Suprapubic skin (tissue), 4 donors: ENCODE results near the gene ABHD17B. TPM values are rescaled to one million over a fixed set of nuclear protein-coding genes. Genes with fewer than 3 reads are reported as not detected.

Experiments used
- DNase-seq, 2 donors: peaks; one replicate each; pipeline ENCODE4 v3.0.0-alpha.2; 2019; ENCODE audit warnings: low spot score in 2 of 2
- H3K27ac ChIP-seq: fragments of 200-600 bp; sonication (generic); one replicate; pipeline ENCODE4 v1.5.1; 2019
- H3K27me3 ChIP-seq: fragments of 200-600 bp; sonication (generic); one replicate; pipeline ENCODE4 v1.5.1; 2019
- H3K36me3 ChIP-seq: fragments of 200-600 bp; sonication (generic); one replicate; pipeline ENCODE4 v1.5.1; 2019
- H3K4me1 ChIP-seq: fragments of 200-600 bp; sonication (generic); one replicate; pipeline ENCODE4 v1.5.1; 2019
- H3K4me3 ChIP-seq: fragments of 200-600 bp; sonication (generic); one replicate; pipeline ENCODE4 v1.5.1; 2019; ENCODE audit warnings: mild to moderate bottlenecking
- H3K9me3 ChIP-seq: fragments of 200-600 bp; sonication (generic); one replicate; pipeline ENCODE4 v1.5.1; 2019
- EP300 ChIP-seq: sonication (generic); formaldehyde crosslinking; IDR thresholded peaks from one replicate; pipeline ENCODE4 v1.6.1; 2017; ENCODE audit warnings: antibody characterized with exemption
- POLR2A ChIP-seq, 2 donors: fragments of 450-650 bp; IDR thresholded peaks; one replicate each; pipeline ENCODE4 v1.6.1; 2017; ENCODE audit warnings: antibody characterized with exemption in 2 of 2, mild to moderate bottlenecking in 2 of 2, moderate library complexity in 2 of 2
- POLR2AphosphoS5 ChIP-seq, 3 donors: sonication (generic); formaldehyde crosslinking; IDR thresholded peaks; one replicate each; pipeline ENCODE4 v1.6.1; 2017; ENCODE audit warnings: antibody characterized with exemption in 3 of 3
- WGBS: methylation state at CpG from one replicate; pipeline ENCODE4 v1.1.5; 2018; 5-methylcytosine and 5-hydroxymethylcytosine counted together
- total RNA-seq, 4 donors: library from RNA; depleted of rRNA; stranded (reverse); fragments of >200 nt; gene quantifications; one replicate each; pipeline ENCODE4 v1.1.0, GENCODE V29; 2016
- TF ChIP-seq, protein P1 (sequence below), 2 donors: fragments of 200-600 bp in 1 of 2; fragments of 450-650 bp in 1 of 2; sonication (generic) in 1 of 2; IDR thresholded peaks; one replicate each; pipeline ENCODE4 v1.5.1; 2016 to 2019; ENCODE audit warnings: antibody characterized with exemption in 2 of 2, mild to moderate bottlenecking in 1 of 2, moderate library complexity in 1 of 2

Gene ABHD17B
- total RNA-seq, 4 donors from 2014 or later: 22.4 to 40.7 (median 33.2) TPM

DNA sequence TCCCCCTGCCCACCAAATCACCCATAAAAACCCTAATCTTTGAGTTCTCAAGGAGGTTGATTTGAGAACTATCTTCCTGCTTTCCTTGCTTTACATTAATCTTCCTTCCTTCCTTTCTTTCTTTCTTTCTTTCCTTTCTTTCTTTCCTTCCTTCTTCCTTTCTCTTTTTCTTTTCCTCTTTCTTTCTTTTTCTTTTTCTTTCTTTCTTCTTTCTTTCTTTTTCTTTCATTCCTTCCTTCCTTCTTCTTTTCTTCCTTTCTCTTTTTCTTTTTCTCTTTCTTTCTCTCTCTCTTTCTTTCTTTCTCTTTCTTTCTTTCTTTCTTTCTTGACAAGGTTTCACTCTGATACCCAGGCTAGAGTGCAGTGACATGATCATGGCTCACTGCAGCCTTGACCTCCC lies 75.4 kb downstream of the ABHD17B start:
- Histone ChIP-seq H3K27ac (no peak overlapping the region), H3K4me3 (no peak overlapping the region), H3K9me3 (no peaks in the 10 kb centered on the region), H3K27me3 (no peaks in the 10 kb centered on the region), H3K4me1 (no peaks in the 10 kb centered on the region), H3K36me3 (no peaks in the 10 kb centered on the region)
- DNase-seq: no peak
- TF ChIP-seq POLR2A (IDR thresholded peaks at IDR 0.05): no peak
- TF ChIP-seq, protein P1, sequence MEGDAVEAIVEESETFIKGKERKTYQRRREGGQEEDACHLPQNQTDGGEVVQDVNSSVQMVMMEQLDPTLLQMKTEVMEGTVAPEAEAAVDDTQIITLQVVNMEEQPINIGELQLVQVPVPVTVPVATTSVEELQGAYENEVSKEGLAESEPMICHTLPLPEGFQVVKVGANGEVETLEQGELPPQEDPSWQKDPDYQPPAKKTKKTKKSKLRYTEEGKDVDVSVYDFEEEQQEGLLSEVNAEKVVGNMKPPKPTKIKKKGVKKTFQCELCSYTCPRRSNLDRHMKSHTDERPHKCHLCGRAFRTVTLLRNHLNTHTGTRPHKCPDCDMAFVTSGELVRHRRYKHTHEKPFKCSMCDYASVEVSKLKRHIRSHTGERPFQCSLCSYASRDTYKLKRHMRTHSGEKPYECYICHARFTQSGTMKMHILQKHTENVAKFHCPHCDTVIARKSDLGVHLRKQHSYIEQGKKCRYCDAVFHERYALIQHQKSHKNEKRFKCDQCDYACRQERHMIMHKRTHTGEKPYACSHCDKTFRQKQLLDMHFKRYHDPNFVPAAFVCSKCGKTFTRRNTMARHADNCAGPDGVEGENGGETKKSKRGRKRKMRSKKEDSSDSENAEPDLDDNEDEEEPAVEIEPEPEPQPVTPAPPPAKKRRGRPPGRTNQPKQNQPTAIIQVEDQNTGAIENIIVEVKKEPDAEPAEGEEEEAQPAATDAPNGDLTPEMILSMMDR (IDR thresholded peaks at IDR 0.05): no peak
- no peak for TF ChIP-seq EP300
- no peak for TF ChIP-seq POLR2AphosphoS5 (IDR thresholded peaks at IDR 0.05)

DNA sequence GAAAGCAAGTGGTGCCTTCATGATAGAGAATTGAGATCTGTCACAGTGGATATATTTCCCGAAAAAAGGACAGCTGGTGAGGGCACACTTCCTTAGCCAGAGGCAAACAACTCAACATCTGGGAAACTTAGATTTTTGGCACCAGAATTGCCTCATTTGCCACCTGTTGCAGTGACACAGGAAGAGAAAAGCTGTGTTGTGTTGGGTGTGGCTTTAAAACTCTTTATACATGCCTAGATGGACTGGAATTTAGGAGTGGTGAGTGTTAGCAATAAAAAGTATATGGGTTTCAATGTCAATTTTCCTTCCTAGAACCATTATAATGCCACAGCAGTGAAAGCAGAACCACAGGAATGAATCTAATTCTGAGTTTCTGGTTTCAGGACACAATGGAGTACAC lies 80.1 kb downstream of the ABHD17B start:
- DNase-seq: no peak
- Histone ChIP-seq H3K27ac (no peak overlapping the region), H3K9me3 (no peaks in the 10 kb centered on the region), H3K4me3 (no peak overlapping the region), H3K27me3 (no peaks in the 10 kb centered on the region), H3K4me1 (no peaks in the 10 kb centered on the region), H3K36me3 (no peaks in the 10 kb centered on the region)
- 42% methylated on average over 1 of the region's 1 CpG for WGBS
- TF ChIP-seq EP300: no peak
- no peak for TF ChIP-seq POLR2A (IDR thresholded peaks at IDR 0.05)
- TF ChIP-seq, protein P1 (IDR thresholded peaks at IDR 0.05): no peak
- no peak for TF ChIP-seq POLR2AphosphoS5 (IDR thresholded peaks at IDR 0.05)

DNA sequence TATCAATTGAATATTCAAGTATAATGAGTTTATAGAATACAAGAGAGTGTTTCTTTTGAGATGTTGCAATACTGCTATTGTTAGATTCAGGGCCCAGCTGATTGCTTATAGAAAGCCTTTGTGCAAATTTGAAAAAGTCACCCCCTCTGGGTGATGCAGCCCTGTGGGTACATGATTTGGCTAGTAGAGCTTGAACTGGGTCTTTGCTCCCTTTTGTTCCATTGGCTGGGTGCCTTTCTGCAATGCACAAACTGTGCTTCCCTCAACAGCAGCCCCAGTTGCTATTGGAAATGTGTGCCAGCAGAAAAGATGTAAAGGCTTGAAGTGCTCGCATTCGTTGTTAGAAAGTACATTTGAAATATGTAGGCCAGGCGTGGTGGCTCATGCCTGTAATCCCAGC lies 80.8 kb downstream of the ABHD17B start:
- Histone ChIP-seq H3K36me3 (no peaks in the 10 kb centered on the region), H3K4me3 (no peak overlapping the region), H3K9me3 (no peaks in the 10 kb centered on the region), H3K27ac (no peak overlapping the region), H3K4me1 (no peaks in the 10 kb centered on the region), H3K27me3 (no peaks in the 10 kb centered on the region)
- no peak for TF ChIP-seq POLR2AphosphoS5 (IDR thresholded peaks at IDR 0.05)
- TF ChIP-seq, protein P1 (IDR thresholded peaks at IDR 0.05): no peak
- TF ChIP-seq POLR2A (IDR thresholded peaks at IDR 0.05): no peak
- no peak for TF ChIP-seq EP300
- DNase-seq: no peak
- WGBS: 79% methylated on average over 2 of the region's 3 CpGs

DNA sequence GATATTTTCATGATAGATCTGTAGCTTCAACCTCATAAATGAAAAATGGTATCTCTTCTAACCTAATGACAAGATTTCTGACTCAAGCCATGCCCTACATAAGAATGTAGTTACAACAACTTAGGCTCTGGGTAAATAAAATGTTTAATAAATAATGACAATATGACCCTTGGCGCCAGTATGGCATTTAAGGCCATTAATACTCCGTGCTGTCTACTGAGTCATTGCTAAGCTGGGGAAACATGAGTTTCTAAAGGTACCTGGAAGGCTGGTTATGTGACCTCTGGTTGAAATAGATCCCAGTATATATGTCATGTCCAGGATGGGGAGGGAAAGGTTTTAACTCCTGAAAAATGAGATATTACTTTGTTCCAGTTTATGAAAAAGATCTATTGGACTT lies 84.7 kb downstream of the ABHD17B start:
- H3K4me3 ChIP-seq: no peak overlapping the region
- H3K27ac ChIP-seq: no peak overlapping the region
- H3K9me3 ChIP-seq: no peaks in the 10 kb centered on the region
- no peak for DNase-seq
- no peak for TF ChIP-seq POLR2A (IDR thresholded peaks at IDR 0.05)
- no peak for TF ChIP-seq POLR2AphosphoS5 (IDR thresholded peaks at IDR 0.05)
- TF ChIP-seq EP300: no peak
- TF ChIP-seq, protein P1 (IDR thresholded peaks at IDR 0.05): no peak
- no peaks in the 10 kb centered on the region for H3K36me3 ChIP-seq
- H3K4me1 ChIP-seq: no peaks in the 10 kb centered on the region
- no peaks in the 10 kb centered on the region for H3K27me3 ChIP-seq
- 47% methylated on average over 2 of the region's 2 CpGs for WGBS

DNA sequence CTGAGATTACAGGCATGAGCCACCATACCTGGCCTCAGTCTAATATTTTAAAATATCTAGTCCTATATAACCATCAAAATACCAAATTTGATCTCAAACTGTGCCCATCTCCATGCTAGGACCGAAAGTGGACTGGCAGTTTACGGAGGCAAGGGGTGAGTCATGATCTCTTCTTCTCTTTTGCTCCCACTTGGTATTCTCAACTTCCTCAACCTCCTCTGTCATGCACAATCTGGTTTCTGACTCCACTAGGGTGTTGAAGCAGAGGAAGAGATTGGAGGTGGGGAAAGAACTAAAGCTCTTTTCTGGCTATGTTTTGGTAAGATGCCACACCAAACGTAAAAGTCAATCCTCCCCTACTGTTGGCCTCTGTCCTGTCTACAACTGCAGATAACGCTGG lies 86.7 kb downstream of the ABHD17B start:
- Histone ChIP-seq H3K9me3 (no peaks in the 10 kb centered on the region), H3K27me3 (no peaks in the 10 kb centered on the region), H3K36me3 (no peaks in the 10 kb centered on the region), H3K4me3 (no peak overlapping the region), H3K4me1 (no peaks in the 10 kb centered on the region), H3K27ac (no peak overlapping the region)
- 83% methylated on average over 4 of the region's 4 CpGs for WGBS
- TF ChIP-seq EP300 (no peak), POLR2AphosphoS5 (IDR thresholded peaks at IDR 0.05) (no peak), POLR2A (IDR thresholded peaks at IDR 0.05) (no peak)
- TF ChIP-seq, protein P1 (IDR thresholded peaks at IDR 0.05): no peak
- no peak for DNase-seq
